Measurements from ENCODE around the gene NCKAP5. TPM values are rescaled to one million over a fixed set of nuclear protein-coding genes. Genes with fewer than 3 reads are reported as not detected.

The NCKAP5 gene
- total and polyA plus RNA-seq, 2 of the 13 experiments (the other 11 are each of a cell fraction or from before 2014, with no cell fraction given): 0.01 TPM; not detected in 1

GRCh38 chr2:133092571-133092970, 475.7 kb downstream of the NCKAP5 start:
- POLR2A ChIA-PET: no interaction called here
- Histone ChIP-seq H3K9ac (ENCODE audit: insufficient read depth, low read depth, low read length) (no peak overlapping the region), H3K4me3 (replicated peaks in 1 of 3; ENCODE audit: insufficient read depth in 1 of 3, low read depth in 2 of 3, low read length in 3 of 3) (no peak overlapping the region), H3K9me3 (ENCODE audit: low read length) (peaks cover 72% of the 10 kb centered on the region), H3K27me3 (ENCODE audit: control insufficient read depth in 1 of 2, insufficient read depth in 2 of 2, low read length in 2 of 2) (no peaks in the 10 kb centered on the region), H3K36me3 (replicated peaks in 1 of 2; ENCODE audit: control insufficient read depth in 1 of 2, insufficient read depth in 2 of 2, low read length in 2 of 2) (no peaks in the 10 kb centered on the region), H3K27ac (ENCODE audit: extremely low read length, insufficient read depth, low read length) (no peak overlapping the region), H3K4me1 (ENCODE audit: insufficient read depth, low read length) (no peaks in the 10 kb centered on the region), H2AFZ (ENCODE audit: low read length) (no peak overlapping the region), H3K4me2 (ENCODE audit: low read depth, low read length) (no peak overlapping the region), H3K79me2 (ENCODE audit: insufficient read depth, low read length) (no peaks in the 10 kb centered on the region), H4K20me1 (ENCODE audit: insufficient read depth, low read length) (no peaks in the 10 kb centered on the region)
- CTCF ChIA-PET (ENCODE audit: low intra/inter-chr PET ratio, low total read pairs): no interaction called here
- no TSS peak for BruUV-seq (replicated peaks)
- no peak for FAIRE-seq
- TF ChIP-seq ZNF703 (CRISPR knock-in tag; IDR thresholded peaks at IDR 0.05; ENCODE audit: borderline replicate concordance) (no peak), ZNF788 (CRISPR knock-in tag; IDR thresholded peaks at IDR 0.05; ENCODE audit: borderline replicate concordance) (no peak), THAP7 (CRISPR knock-in tag; IDR thresholded peaks at IDR 0.05) (no peak), TERF1 (CRISPR knock-in tag; IDR thresholded peaks at IDR 0.05) (no peak)
- ATAC-seq: no peak
- in situ Hi-C loops (cut with HindIII; ENCODE audit: extremely low pct_ligation_motif_present, low pct_unique_long_range_greater_than_20kb) (no loop called here), intact Hi-C loops (cut with micrococcal nuclease; ENCODE audit: unreplicated experiment) (no loop called here)
- WGBS (ENCODE audit: low lambda C conversion rate): 2% methylated on average over 3 of the region's 3 CpGs
- DNase-seq (ENCODE audit: low spot score): no peak

GRCh38 chr2:133090358-133090757, 477.9 kb downstream of the NCKAP5 start:
- Histone ChIP-seq H3K79me2 (ENCODE audit: insufficient read depth, low read length) (no peaks in the 10 kb centered on the region), H3K9me3 (ENCODE audit: low read length) (peaks cover 60% of the 10 kb centered on the region), H3K9ac (ENCODE audit: insufficient read depth, low read depth, low read length) (no peak overlapping the region), H3K4me3 (replicated peaks in 1 of 3; ENCODE audit: insufficient read depth in 1 of 3, low read depth in 2 of 3, low read length in 3 of 3) (no peak overlapping the region), H3K4me2 (ENCODE audit: low read depth, low read length) (no peak overlapping the region), H3K27me3 (ENCODE audit: control insufficient read depth in 1 of 2, insufficient read depth in 2 of 2, low read length in 2 of 2) (no peaks in the 10 kb centered on the region), H3K36me3 (replicated peaks in 1 of 2; ENCODE audit: control insufficient read depth in 1 of 2, insufficient read depth in 2 of 2, low read length in 2 of 2) (no peaks in the 10 kb centered on the region), H2AFZ (ENCODE audit: low read length) (no peak overlapping the region), H3K27ac (ENCODE audit: extremely low read length, insufficient read depth, low read length) (no peak overlapping the region), H4K20me1 (ENCODE audit: insufficient read depth, low read length) (no peaks in the 10 kb centered on the region), H3K4me1 (ENCODE audit: insufficient read depth, low read length) (no peaks in the 10 kb centered on the region)
- BruUV-seq (replicated peaks): no TSS peak
- no peak for DNase-seq (ENCODE audit: low spot score)
- intact Hi-C loops (cut with micrococcal nuclease; ENCODE audit: unreplicated experiment) (no loop called here), in situ Hi-C loops (cut with HindIII; ENCODE audit: extremely low pct_ligation_motif_present, low pct_unique_long_range_greater_than_20kb) (no loop called here)
- ChIA-PET CTCF (ENCODE audit: low intra/inter-chr PET ratio, low total read pairs) (no interaction called here), POLR2A (no interaction called here)
- TF ChIP-seq HMG20B (CRISPR knock-in tag; conservative IDR thresholded peaks at IDR 0.05): no peak
- no peak for TF ChIP-seq MYNN (CRISPR knock-in tag; IDR thresholded peaks at IDR 0.05; ENCODE audit: low read depth)
- no peak for TF ChIP-seq SRSF1 (optimal IDR thresholded peaks at IDR 0.05; ENCODE audit: low read depth, low read length)
- no peak for TF ChIP-seq MNT (IDR thresholded peaks at IDR 0.05)
- no peak for TF ChIP-seq ZNF446 (CRISPR knock-in tag; IDR thresholded peaks at IDR 0.05)
- WGBS (ENCODE audit: low lambda C conversion rate): 0% methylated on average over 2 of the region's 2 CpGs
- FAIRE-seq: no peak
- ATAC-seq: no peak

All from HepG2 (cell line).